CD4-positive, alpha-beta T cell treated with Interleukin-2 at 100 ng/mL for 4 hours (primary cell): ENCODE measurements around the gene ARMC9.
"Not testable (repeated sequence)": the region's sequence is repeated elsewhere in the genome, so short reads cannot be mapped to it uniquely, and the experiment has no call there.

Experiments used
- DNase-seq: peaks from one replicate; pipeline ENCODE4 v3.0.0-alpha.2; 2020; ENCODE audit warnings: low spot score

The ARMC9 gene

DNA sequence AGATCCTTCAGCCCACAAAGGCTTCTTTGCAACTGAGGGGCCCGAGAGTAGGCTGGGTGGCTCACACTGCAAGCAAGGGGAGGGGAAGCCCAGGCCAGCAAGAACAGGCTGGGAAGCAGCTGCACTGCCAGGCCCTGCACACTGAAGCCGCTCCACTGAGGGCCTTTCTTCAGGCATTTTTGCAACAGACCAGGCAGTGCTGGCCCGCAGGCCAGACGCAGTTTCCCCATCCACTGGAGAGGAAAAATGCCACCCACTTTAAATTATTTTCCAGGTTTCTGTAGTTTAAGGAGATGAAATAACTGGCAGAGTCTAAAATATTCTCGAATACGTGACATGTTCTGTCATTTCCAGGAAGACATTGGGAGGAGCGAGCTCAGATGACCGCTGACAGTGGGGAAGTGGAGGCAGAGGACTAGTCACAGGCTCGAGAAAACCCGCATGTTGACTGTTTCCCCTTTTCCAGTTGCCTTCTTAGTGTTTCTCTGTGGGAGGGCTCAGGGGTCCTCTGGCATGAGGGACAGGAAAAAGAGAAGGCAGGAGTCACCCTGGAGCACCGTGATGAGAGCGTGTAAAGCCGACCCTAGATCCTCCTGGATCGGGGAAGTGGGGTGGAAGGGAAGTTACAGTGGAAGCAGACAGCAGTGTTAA lies 143.8 kb downstream of the ARMC9 start:
- no peak for DNase-seq

DNA sequence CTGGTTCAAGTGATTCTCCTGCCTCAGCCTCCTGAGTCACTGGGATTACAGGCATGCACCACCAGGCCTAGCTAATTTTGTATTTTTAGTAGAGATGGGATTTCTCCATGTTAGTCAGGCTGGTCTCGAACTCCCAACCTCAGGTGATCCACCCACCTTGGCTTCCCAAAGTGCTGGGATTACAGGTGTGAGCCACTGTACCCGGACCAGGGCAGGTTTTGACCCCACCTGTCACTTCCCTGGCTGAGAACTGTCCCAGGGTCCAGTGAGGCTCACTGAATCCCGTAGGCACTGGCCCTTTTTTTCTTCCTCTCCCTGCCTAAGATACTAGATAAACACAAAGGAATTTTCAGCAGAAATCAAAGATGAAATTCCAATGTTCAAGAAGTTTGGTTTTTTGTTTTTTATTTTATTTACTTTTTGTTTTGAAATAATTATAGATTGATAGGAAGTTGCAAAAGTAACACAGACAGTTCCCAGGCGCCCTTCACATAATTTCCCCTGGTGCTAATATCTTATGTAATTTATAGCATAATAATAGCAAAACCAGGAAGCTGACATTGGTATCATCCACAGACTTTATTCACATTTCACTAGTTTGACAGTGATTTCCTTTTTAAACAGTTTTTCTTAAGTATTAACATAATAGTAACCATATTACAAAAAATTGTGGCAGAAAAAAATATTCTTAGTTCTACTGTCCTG lies 144.7 kb downstream of the ARMC9 start:
- DNase-seq: no peak

DNA sequence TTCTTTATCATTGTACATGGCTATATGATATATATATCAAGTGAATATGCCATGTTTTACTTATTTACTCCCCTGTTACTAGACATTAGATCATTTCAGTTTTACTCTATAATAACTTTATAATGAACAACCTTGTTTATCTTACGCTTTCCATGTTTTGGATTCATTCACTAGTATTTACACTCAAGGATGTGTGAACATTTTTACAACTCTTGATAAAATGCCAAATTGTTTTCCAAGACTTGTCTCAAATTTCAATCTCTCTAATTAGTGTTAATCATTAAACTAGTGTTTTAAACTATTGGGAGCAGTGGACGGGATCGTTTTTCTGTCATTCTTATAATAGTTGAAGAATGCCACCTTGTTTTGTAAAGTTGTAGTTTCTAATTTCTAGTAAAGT lies 145.6 kb downstream of the ARMC9 start:
- DNase-seq: no peak

DNA sequence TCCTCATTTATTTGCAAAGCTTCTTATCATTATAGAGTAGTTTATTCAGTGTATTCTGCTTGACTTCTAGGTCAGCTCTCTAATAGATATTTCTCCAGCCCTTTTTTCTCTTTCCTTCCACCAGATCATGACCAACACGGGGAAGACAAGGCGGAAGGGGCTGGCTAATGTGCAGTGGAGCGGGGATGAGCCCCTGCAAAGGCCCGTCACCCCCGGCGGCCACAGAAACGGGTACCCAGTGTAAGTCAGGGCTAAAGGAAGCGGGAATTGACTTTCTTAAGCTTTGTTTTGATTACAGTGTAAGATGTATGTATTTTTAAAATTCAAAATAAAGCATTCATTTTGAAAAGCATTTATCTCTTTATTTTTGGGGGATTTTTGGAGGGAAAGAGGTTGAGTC lies 146.4 kb downstream of the ARMC9 start:
- no peak for DNase-seq

GRCh38 chr2:231347081-231347480 lies 148.7 kb downstream of the ARMC9 start:
- no peak for DNase-seq

GRCh38 chr2:231347638-231348037 lies 149.2 kb downstream of the ARMC9 start:
- DNase-seq: no peak

DNA sequence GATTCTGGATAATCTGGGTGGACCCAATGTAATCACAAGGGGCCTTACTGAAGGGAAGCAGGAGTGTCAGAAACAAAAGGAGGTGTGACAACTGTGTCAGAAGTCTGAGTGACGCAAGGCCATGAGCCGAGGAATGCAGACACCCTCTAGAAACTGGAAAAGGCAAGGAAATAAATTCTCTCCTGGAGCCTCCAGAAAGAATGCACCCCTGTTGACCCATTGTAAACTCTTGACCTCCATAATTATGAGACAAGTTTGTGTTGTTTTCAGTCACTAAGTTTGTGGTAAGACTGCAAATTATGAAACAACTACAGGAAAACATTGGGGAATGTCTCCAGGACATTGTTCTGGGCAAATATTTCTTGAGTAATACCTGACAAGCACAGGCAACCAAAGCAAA lies 149.7 kb downstream of the ARMC9 start:
- no peak for DNase-seq

DNA sequence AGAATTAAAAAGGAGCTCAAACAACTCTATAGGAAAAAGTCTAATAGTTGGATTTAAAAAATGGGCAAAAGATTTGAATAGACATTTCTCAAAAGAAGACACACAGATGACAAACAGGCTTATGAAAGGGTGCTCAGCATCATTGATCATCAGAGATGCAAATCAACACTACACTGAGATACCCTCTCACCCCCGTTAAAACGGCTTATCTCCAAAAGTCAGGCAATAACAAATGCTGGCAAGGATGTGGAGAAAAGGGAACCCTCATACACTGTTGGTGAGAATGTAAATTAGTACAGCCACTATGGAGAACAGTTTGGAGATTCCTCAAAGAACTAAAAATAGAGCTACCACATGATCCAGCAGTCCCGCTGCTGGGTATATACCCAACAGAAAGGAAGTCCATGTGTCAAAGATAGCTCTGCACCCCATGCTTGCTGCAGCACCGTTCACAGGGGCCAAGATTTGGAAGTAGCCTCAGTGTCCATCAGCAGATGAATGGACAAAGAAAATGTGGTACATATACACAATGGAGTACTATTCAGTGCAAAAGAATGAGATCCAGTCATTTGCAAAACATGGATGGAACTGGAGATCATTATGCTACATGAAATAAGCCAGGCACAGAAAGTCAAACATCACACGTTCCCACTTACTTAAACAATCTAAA lies 150.4 kb downstream of the ARMC9 start:
- no peak for DNase-seq

GRCh38 chr2:231349374-231349735 lies 150.9 kb downstream of the ARMC9 start:
- DNase-seq: not testable (repeated sequence)

- DNase-seq: no peak
Observed at GRCh38 chr2:231351648-231352047, 153.2 kb downstream of the ARMC9 start.

- DNase-seq: no peak
Observed at GRCh38 chr2:231353469-231353868, 155.0 kb downstream of the ARMC9 start.

- DNase-seq: no peak
Observed at GRCh38 chr2:231355508-231356465, 157.4 kb downstream of the ARMC9 start.

DNA sequence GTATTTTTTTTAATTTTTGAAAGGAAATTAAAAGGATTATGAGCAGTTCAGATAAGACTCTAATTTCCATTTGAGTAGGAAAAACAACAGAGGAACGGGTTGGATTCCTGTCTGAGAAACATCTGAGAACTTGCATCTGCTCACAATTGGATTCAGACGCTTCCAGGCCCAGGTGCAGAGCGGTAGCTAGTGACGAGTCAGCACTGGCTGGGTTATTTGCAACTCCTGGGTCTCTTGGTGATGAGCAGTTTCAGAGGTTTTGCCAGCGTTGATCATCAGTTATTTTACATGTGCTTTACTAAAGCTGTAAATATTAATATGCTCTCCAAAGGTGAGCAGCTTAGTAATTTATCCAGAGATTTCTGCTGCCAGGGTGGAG lies 158.0 kb downstream of the ARMC9 start:
- DNase-seq: no peak

DNA sequence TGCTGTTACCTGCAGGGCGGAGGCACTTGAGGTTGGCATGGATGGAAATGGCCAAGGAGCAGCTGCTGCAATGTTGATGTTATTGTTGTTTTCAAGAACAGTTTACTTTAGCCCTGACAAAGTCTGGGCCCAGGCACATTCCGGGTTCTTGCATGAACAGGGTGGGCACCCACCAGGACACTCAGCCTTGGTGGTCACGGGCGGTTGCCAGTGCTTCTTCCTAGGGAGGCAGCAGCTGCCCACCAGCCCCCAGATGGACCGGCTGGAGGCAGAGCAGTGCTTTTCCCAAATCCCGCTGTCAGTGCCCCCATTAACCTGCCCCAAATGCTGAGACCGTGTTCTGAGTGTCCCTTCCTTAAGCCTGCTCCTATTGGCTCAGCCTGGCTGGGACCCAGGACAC lies 158.6 kb downstream of the ARMC9 start:
- DNase-seq: no peak

- DNase-seq: no peak
Observed at GRCh38 chr2:231357931-231358330, 159.5 kb downstream of the ARMC9 start.

DNA sequence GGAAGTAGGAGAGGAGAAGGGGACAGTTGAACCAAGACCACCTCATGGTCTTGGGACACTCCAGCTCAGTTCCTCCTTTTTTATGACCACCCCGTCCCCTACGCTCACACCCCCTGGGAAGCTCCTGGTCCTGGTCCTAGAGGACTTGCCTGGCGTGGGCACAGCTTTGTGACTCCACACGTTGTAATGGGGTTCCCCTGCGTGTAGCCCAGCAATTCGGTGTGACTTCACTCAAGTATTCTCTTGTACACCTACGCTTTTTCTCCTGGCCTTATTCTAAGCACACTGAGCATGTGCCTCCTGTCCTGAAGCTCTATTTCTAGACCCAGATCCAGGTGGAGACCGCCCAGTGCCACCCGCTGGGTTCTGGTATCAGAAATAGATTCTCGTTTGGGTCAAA lies 161.0 kb downstream of the ARMC9 start:
- no peak for DNase-seq

DNA sequence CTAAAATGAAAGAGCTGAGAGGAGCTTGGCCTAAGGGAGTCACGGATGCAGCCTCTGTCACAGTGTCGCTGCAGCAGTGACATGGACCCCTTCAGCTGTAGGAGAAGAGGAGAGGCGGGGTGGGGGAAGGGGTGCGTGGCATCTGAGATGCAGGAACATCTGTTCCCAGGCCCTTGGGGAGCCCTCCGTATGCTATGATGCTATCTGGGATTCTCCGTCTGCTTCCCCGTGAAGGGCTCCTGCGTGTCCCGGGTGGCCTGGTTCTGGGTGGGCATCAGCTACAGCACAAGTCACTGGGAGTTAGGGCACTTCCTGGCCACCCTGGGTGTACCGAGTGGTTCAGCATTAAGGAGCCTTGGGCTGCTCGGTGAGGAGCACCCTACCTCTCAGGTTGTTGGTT lies 161.5 kb downstream of the ARMC9 start:
- DNase-seq: no peak

DNA sequence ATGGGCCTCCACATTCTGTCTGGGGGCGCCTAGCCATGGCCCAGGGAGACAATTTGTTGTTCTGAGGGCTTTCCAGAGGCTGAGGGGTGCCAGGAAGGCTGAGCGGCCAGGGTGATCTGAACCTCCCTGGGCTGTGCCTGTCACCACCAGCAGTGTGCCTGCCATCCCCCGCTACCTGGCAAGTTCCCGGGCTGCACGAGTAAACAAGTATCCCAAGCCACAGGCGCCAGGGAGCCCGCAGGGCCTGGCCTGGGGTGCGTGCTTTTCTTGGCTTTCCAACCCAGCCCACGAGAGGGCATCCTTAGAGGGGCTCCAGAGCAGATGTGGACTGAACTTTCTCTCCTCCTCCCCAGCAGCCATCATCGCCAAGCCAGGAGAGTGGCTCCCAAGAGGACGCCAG lies 162.0 kb downstream of the ARMC9 start:
- no peak for DNase-seq

DNA sequence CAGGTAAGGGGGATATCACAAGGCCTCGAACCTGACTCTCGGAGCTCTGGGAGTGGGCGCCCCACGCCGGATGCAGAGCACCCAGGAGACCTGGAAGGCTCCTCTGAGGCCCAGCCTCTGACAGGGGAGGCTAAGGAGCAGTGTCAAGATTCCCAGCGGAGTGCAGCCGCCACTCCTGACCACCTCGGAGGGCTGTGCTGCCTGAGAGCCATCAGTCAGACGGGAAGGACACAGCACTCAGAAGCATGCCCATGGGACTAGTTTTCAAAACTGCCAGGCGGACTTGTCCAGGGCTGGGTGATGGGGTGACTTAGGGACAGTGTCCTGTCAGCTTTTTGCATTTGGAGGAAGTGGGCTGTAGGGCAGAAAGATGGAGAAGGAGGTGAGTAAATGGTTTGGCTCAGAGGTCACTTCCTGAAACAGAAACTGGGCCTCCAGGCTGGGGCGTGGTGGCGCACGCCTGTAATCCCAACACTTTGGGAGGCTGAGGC lies 162.5 kb downstream of the ARMC9 start:
- no peak for DNase-seq

GRCh38 chr2:231361701-231362554 lies 163.5 kb downstream of the ARMC9 start:
- DNase-seq: peak; percentile 7

DNA sequence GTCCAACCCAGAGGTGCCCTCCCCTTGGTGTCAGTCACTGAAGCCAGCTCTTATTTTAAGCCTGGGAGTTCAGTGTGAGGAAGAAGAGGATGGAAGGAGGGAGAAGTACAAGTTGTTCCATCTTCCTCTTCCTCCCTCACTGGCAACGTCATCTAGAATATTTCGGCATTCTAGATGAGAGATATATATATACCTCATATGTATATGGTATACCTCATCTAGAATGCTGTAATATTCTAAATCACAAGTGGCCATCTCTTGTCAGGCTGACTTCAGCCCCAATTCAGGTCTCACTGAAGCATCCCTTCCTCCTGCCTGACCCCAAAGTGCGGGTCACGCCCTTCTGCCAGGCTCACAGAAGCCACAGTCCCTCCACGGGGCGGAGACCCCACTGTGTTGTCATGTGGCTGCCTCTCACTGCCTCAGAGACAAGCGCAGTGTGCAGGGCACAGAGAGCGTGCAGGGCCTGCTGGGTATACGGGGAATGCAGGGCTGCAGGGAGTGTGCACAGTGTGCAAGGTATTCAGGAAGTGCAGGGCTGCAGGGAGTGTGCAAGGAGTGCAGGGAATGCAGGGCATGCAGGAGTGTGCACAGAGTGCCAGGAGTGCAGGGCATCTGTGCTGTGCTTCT lies 164.2 kb downstream of the ARMC9 start:
- DNase-seq: no peak
